Common myeloid progenitor, CD34-positive (primary cell): ENCODE data around the gene MGAT5.

Experiments used
- CTCF ChIA-PET: fragments of 350-600 bp; sonication (Branson Sonifier 250); formaldehyde crosslinking; loops from one replicate; lab custom pipeline; 2021; ENCODE audit warnings: antibody characterized with exemption; lab: Charles Lee
- POLR2A ChIA-PET: fragments of 350-600 bp; sonication (Branson Sonifier 250); formaldehyde crosslinking; loops from one replicate; lab custom pipeline; 2021; ENCODE audit warnings: antibody characterized with exemption; lab: Charles Lee
- DNase-seq, 3 donors: peaks; one replicate each; pipeline versions ENCODE4 v3.0.0 to v3.0.0-alpha.2; 2013
- H3K27ac ChIP-seq, 2 experiments: 1 replicate in 1 of 2; 2 replicates in 1 of 2; pipeline ENCODE4 v1.7.0; 2013; ENCODE audit warnings: inconsistent platforms in 2 of 2, low read length in 2 of 2, mild to moderate bottlenecking in 2 of 2, low read depth in 1 of 2, moderate library complexity in 1 of 2; ENCODE audit not compliant: severe bottlenecking in 2 of 2, insufficient read depth in 1 of 2, poor library complexity in 1 of 2
- H3K27me3 ChIP-seq, 5 experiments: replicated peaks in 2 of 5; 1 replicate in 3 of 5; 2 replicates in 2 of 5; pipeline versions ENCODE4 v1.6.1 to v1.7.0; 2013; ENCODE audit warnings: low read length in 4 of 5, mild to moderate bottlenecking in 2 of 5, moderate library complexity in 2 of 5, inconsistent platforms in 1 of 5; ENCODE audit not compliant: insufficient read depth in 5 of 5, control insufficient read depth in 4 of 5
- H3K36me3 ChIP-seq, 4 experiments: 1 replicate in 2 of 4; 2 replicates in 2 of 4; pipeline versions ENCODE4 v1.6.1 to v1.7.0; 2013; ENCODE audit warnings: low read length in 3 of 4, control low read depth in 1 of 4, mild to moderate bottlenecking in 1 of 4; ENCODE audit not compliant: control insufficient read depth in 4 of 4, insufficient read depth in 4 of 4
- H3K4me1 ChIP-seq, 4 experiments: 1 replicate in 3 of 4; 2 replicates in 1 of 4; pipeline versions ENCODE4 v1.6.1 to v1.7.1; 2013; ENCODE audit warnings: low read length in 3 of 4, mild to moderate bottlenecking in 3 of 4, control low read depth in 1 of 4, inconsistent platforms in 1 of 4, moderate library complexity in 1 of 4; ENCODE audit not compliant: control insufficient read depth in 4 of 4, insufficient read depth in 4 of 4; ENCODE audit errors: control extremely low read depth in 1 of 4
- H3K4me3 ChIP-seq, 7 experiments: 1 replicate in 4 of 7; 2 replicates in 3 of 7; pipeline versions ENCODE4 v1.5.1 to v1.7.0; 2013; ENCODE audit warnings: mild to moderate bottlenecking in 7 of 7, low read length in 6 of 7, moderate library complexity in 6 of 7, inconsistent platforms in 2 of 7, low read depth in 2 of 7, control low read depth in 1 of 7; ENCODE audit not compliant: insufficient read depth in 4 of 7, control insufficient read depth in 1 of 7; ENCODE audit errors: extremely low read depth in 1 of 7
- H3K9me3 ChIP-seq, 5 experiments: 1 replicate in 4 of 5; 2 replicates in 1 of 5; pipeline versions ENCODE4 v1.6.1 to v1.7.1; 2013; ENCODE audit warnings: low read length in 4 of 5, mild to moderate bottlenecking in 2 of 5, inconsistent platforms in 1 of 5, low read depth in 1 of 5, moderate library complexity in 1 of 5; ENCODE audit not compliant: control insufficient read depth in 4 of 5, insufficient read depth in 2 of 5; ENCODE audit errors: control extremely low read depth in 1 of 5
- WGBS: methylation state at CpG from one replicate; pipeline ENCODE4 v1.1.5; 2013; ENCODE audit not compliant: insufficient coverage; 5-methylcytosine and 5-hydroxymethylcytosine counted together

MGAT5 gene

GRCh38 chr2:134281815-134282419, 28.0 kb downstream of the MGAT5 start:
- no peak overlapping the region for H3K4me3 ChIP-seq
- ChIA-PET CTCF (interaction anchor here (1.3 kb wide), 1 partner anchor 28 kb away, joined by 3 read pairs; the partner anchor contains the start of gene MGAT5), POLR2A (no interaction called here)
- no peak overlapping the region for H3K27ac ChIP-seq
- peaks cover 0 to 6% (median 0%) of the 10 kb centered on the region in 4 experiments for H3K36me3 ChIP-seq
- no peaks in the 10 kb centered on the region for H3K9me3 ChIP-seq
- WGBS = 91% methylated on average over 4 of the region's 5 CpGs
- no peak for DNase-seq
- no peaks in the 10 kb centered on the region for H3K27me3 ChIP-seq
- H3K4me1 ChIP-seq = peaks cover 12 to 22% (median 14%) of the 10 kb centered on the region in 4 experiments

GRCh38 chr2:134282629-134283400, 28.9 kb downstream of the MGAT5 start:
- ChIA-PET POLR2A (no interaction called here), CTCF (interaction anchor here (0.7 to 1.3 kb wide), 3 partner anchors 21 to 76 kb away, joined by 3 read pairs; partner anchors contain the start of gene MGAT5)
- WGBS = 95% methylated on average over 4 of the region's 4 CpGs
- Histone ChIP-seq H3K4me1 (peaks cover 12 to 22% (median 14%) of the 10 kb centered on the region in 4 experiments), H3K36me3 (peaks cover 0 to 6% (median 0%) of the 10 kb centered on the region in 4 experiments), H3K9me3 (no peaks in the 10 kb centered on the region), H3K27ac (no peak overlapping the region), H3K27me3 (no peaks in the 10 kb centered on the region), H3K4me3 (no peak overlapping the region)
- no peak for DNase-seq

GRCh38 chr2:134283661-134284060, 29.8 kb downstream of the MGAT5 start:
- Histone ChIP-seq H3K36me3 (peaks cover 0 to 3% (median 0%) of the 10 kb centered on the region in 4 experiments), H3K27ac (no peak overlapping the region), H3K4me1 (peaks cover 12 to 22% (median 14%) of the 10 kb centered on the region in 4 experiments), H3K9me3 (no peaks in the 10 kb centered on the region), H3K27me3 (no peaks in the 10 kb centered on the region), H3K4me3 (no peak overlapping the region)
- ChIA-PET POLR2A (no interaction called here), CTCF (interaction anchor here (0.7 to 1.0 kb wide), 2 partner anchors 21 to 77 kb away, joined by 3 read pairs; no protein-coding TSS in a partner anchor)
- DNase-seq = peak in 2 of 3 donors; percentile 27 to 41
- WGBS = 67% methylated on average over 4 of the region's 5 CpGs

GRCh38 chr2:134284119-134284670, 30.3 kb downstream of the MGAT5 start:
- POLR2A ChIA-PET = no interaction called here
- Histone ChIP-seq H3K27ac (no peak overlapping the region), H3K4me1 (peaks cover 12 to 24% (median 15%) of the 10 kb centered on the region in 4 experiments), H3K9me3 (no peaks in the 10 kb centered on the region), H3K36me3 (peaks cover 0 to 2% (median 0%) of the 10 kb centered on the region in 4 experiments), H3K4me3 (no peak overlapping the region), H3K27me3 (no peaks in the 10 kb centered on the region)
- WGBS = no CpG with 5 or more reads among the region's 1 CpG
- DNase-seq = no peak
- CTCF ChIA-PET = no interaction called here

- no peak overlapping the region for H3K27ac ChIP-seq
- ChIA-PET POLR2A (no interaction called here), CTCF (no interaction called here)
- WGBS = 100% methylated on average over 1 of the region's 2 CpGs
- no peak for DNase-seq
- peaks cover 16 to 38% (median 23%) of the 10 kb centered on the region in 4 experiments for H3K4me1 ChIP-seq
- H3K4me3 ChIP-seq = no peak overlapping the region
- H3K27me3 ChIP-seq = no peaks in the 10 kb centered on the region
- H3K9me3 ChIP-seq = no peaks in the 10 kb centered on the region
- H3K36me3 ChIP-seq = no peaks in the 10 kb centered on the region
These were observed 33.5 kb downstream of the MGAT5 start for GRCh38 chr2:134287323-134287722.

- POLR2A ChIA-PET = no interaction called here
- Histone ChIP-seq H3K4me1 (peaks cover 5 to 25% (median 11%) of the 10 kb centered on the region in 4 experiments), H3K27ac (no peak overlapping the region)
These were observed 34.9 kb downstream of the MGAT5 start for GRCh38 chr2:134288814-134289213.

More at GRCh38 chr2:134288814-134289213, 34.9 kb downstream of the MGAT5 start:
- CTCF ChIA-PET = interaction anchor here (1.0 kb wide), 1 partner anchor 84 kb away, joined by 3 read pairs; no protein-coding TSS in a partner anchor
- no peaks in the 10 kb centered on the region for H3K9me3 ChIP-seq
- 93% methylated on average over 3 of the region's 3 CpGs for WGBS
- DNase-seq = no peak
- H3K27me3 ChIP-seq = no peaks in the 10 kb centered on the region
- H3K4me3 ChIP-seq = no peak overlapping the region
- no peaks in the 10 kb centered on the region for H3K36me3 ChIP-seq
